Stimulated activated CD8-positive, alpha-beta memory T cell treated with anti-CD3 and anti-CD28 coated beads, Interleukin-12 subunit alpha, Interleukin-12 subunit beta, amount 100 ng/mL, for 24 hours (primary cell): ENCODE measurements around the gene MGLL.
"Not testable (repeated sequence)": the region's sequence is repeated elsewhere in the genome, so short reads cannot be mapped to it uniquely, and the experiment has no call there.

ENCODE experiments used
- DNase-seq: peaks from one replicate; pipeline ENCODE4 v3.0.0-alpha.2; 2020; ENCODE audit errors: extremely low read depth

Gene MGLL

DNA sequence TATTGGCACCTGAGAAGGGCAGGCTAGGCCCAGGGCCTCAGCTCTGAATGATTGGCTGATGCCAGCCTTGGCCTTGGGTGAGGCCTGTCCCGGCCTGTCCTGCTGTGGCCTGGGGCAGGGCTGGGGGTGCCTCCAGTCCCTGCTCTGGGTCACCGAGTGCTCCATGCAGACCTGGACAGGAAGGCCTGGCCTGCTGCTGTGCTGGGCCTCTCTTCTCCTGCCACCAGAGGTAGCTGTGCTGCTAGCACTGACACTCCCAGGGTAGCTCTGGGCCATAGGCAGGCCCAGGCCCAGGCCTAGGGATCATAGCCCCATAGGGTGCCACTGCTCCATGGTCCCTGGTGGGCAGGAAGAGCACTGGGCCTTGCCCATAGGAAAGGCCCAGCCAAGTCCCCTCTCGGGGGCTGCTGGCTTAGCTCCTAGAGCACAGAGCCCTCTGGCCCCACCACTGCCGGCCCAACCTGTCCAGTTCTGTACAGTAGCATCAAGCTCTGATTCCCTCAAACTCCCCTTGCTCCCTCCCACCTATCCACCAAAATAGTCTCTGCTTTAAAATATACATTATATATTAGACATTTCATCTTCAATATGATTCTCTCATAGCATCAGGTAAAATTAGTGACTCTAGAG, 131.4 kb downstream of the MGLL start:
- DNase-seq: no peak

DNA sequence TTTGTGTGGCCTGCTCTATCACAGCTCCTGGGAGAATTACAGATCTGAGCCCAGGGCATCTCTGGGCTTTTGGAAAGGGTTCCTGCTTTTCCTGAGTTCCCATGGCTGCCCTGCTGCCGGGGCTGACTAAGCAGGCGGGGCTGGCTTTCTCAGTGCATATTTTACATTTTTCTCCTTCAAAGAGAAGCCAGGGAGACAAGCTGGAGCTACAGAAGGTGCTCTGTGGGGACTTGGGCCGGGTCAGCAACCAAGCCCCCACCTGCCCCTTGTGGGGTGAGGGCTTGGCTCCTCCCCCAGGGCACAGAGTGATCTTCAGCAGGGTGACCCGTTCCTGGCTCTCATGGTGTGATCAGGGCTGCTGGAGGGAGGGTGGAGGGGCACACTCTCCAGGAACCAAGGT, 132.2 kb downstream of the MGLL start:
- no peak for DNase-seq

DNA sequence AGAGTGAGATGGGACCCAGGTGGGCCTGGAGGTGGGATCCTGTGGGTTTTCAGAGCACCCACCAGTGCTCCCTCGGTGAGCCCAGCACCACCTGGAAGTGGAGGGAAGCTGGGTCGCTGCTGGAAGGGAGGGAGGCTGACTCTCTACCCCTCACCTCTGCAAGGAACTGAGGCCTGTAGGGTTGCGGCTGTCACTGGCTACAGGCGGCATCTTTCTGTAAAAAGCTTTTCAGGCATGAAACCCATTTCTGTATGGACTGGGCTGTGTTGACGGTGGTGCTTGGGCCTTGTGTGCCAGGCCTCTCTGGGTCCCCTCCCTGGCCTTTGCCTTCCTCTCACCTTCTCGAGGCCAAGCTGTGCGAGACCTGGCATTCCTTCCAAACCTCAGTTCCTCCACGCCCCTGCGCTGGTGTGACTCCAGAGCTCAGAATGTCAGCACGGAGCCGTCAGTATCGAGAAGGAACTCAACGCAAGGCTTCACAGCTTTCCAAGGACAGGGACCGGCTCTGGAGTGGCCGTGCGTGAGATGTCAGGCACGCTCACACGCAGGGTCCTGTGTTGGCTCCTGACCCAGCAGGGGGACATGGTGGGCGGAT, 133.0 kb downstream of the MGLL start:
- no peak for DNase-seq

DNA sequence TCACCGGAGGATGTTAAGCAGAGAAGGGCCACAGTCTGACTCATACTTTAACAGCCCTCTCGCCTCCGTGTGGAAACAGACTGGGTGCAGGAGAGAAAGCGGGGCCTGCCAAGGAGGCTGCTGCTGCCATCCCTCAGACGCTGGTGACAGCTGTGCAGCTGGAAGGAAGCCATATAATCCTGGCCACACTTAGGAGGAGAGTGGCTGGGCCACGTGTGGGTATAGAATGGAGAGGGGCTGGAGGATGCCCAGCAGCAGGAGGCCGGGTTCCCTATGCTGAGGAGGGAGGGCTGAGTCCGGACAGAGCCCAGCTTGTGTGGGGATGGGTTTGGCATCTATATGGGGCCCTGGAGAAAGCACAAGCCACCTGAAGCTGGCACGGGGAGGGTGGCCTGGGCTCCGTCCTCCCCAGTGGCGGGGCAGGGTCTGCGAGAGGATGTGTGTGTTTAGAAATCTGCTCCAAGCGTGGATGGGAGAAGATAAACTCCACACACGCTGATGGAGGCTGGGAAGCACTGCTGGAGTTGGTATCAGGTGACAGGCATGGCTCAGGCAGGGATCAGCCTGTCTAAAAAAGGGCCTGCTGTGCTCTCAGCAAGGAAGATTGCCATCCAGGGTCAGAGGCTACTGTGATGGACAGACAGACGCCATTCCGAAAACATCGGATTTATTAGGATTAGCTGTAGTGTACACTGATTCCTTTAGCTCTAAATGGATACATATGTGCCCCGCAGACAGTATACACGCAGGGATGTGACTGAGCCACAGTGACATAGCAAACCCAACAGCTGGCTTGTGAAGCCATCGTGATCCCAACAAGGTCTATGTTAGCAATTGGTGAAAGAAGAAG, 133.7 kb downstream of the MGLL start:
- DNase-seq: no peak

DNA sequence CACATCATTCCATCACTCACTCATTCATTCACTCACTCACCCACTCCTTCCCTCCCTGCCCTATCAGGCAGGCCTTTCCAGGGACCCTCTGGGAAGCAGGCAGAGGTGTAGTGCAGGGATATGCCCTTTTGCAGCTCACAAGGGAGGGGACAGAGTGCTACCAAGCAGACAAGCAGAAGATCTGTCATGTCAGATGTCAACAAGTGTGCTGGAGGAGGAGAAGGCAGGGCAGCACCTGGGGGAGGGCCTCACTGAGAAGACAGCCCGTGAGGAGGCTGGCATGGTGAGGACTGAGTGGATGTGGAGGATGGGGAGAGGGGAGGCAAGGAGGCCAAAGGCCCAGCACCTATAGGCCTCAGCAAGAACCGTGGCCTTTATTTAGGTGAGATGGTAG, 134.3 kb downstream of the MGLL start:
- no peak for DNase-seq

DNA sequence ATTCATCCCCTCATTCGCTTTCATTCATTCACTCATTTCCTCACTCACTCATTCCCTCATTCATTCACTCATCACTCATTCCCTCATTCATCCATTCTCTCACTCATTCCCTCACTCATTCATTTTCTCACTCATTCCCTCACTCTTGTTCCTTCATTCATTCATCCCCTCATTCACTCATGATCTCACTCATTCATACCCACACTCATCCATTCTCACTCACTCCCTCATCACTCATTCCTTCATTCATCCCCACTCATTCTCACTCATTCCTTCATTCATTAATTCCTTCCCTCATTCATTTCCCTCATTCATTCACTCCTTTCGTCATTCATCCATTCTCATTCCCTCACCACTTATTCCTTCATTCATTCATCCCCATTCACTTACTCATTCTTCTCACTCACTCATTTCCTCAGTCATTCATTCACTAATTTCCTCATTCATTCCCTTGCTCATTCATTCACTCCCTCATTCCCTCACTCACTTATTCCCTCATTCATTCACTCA, 135.0 kb downstream of the MGLL start:
- no peak for DNase-seq

DNA sequence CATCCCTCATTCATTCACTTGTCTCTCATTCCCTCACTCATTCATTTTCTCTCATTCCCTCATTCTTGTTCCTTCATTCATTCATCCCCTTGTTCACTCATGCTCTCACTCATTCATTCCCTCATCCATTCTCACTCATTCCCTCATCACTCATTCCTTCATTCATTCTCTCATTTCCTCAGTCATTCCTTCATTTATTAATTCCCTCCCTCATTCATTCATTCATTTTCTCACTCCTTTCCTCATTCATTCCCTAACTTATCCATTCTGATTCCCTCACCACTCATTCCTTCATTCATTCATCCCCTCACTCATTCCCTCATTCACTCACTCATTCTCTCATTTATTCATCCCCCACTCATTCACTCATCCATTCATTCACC, 135.8 kb downstream of the MGLL start:
- no peak for DNase-seq

DNA sequence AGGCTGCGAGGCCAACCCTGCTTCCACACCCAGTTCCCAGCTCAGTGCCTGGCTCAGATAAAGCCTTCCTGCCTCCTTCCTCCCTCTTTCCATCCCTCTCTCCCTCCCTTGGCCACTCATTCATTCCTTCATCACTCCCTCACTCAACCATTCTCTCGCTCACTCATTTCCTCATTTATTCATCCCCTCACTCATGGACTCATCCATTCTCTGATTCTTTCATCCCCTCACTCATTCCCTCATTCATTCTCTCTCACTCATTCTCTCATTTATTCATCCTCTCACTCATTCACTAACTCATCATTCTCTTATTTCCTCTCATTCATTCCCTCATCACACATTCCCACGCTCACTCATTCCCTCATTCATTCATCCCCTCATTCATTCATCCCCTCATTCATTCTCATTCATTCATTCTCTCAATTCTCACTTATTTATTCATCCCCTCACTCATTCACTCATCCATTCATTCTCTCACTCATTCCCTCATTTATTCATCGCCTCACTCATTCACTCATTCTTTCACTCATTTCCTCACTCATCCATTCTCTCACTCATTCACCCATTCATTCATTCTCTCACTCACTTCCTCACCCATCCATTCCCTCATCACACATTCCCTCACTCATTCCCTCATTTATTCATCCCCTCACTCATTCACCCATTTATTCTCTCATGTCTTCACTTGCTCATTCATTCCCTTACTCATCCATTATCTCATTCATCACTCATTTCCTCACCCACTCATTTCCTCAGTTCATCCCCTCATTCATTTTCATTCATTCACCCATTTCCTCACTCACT, 136.4 kb downstream of the MGLL start:
- DNase-seq: no peak

DNA sequence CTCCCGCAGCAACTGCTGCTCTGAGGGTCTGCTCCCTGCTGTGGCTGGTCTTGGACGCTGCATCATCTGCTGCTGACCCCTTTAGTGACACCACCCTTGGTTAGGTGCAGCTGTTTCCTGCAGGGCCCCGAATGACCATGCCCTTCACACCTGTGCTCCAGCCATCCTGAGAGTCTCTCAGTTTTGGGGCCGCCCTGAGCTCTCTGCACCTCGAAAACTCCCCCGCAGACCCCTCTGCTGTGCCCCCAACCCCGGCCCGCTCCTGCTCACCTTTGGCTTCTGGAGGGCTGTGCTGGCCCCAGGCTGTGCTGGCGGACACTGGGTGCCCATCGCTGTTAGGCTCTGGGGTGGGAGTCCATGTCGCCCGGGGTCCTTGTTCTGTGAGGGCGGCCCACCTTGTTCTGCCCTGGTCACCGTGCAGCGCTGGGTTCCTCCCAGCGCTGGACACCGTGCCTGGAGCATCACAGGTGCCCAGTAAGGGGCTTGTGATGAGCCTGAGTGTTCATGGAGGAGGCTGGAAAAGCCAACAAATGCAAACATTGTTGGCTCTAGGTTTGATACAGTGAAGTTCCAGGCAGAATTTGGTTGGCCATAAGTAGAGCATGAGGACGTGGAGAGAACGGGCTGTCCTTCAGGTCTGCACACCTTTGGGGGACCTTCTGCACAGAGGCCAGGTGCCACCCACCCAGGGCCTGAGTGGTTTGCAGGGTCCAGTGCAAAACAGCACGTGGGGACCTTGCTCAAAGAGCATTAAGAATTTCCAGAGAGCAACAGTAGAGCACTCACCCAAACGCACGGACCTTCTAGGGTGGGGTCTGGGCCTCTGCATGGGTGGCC, 137.2 kb downstream of the MGLL start:
- DNase-seq: no peak

DNA sequence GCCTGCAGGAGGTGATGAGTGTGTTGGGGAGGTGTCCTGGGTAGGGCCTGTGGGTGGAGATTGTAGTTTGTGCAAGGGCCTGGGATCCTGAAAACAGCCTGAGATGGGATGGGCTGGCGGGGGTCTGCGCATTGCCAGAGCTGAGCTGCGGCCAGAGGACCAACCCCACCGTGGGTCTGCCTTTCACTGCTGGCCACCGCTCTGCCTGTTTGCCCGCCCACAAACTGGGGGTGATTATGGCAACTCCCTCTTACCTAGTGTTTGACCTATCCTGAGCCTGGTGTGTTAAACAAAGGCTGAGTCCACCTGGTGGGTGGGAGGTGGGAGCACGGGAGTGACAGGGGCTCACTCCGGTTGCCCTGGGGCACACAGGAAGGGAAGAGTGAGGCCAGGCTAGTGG, 139.8 kb downstream of the MGLL start:
- DNase-seq: no peak

DNA sequence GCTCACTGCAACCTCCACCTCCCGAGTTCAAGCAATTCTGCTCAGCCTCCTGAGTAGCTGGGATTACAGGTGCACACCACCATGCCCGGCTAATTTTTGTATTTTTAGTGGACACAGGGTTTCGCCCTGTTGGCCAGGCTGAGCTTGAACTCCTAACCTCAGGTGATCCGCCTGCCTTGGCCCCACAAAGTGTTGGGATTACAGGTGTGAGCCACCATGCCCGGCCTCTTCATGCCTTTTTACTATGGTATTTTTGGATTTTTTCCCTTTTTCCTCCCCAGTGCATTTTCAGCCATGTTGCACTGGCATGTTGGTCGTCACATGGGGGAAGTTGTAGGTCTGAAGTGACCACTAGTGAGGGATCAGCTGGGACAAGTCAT, 140.2 kb downstream of the MGLL start:
- DNase-seq: not testable (repeated sequence)

DNA sequence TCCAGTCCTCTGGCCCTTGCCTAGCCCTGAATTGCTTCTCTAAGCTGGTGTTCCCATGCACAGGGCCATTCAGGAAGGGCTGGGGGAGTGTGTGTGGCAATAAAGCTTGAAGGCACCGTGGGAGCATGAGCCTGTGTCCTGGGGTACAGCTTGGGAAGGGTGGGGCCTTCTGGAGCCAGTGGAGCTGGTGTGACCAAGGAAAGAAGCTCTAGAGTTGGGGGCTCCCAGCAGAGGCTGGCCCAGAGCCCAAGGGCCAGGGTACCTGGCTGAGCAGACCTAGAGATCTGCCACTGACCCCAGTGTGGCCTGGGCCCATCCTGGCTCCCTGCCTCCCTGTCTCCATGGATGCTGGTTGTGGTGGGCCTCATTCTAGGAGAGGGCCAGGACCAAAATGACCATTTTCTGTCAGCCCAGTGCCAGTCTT, 141.5 kb downstream of the MGLL start:
- no peak for DNase-seq

DNA sequence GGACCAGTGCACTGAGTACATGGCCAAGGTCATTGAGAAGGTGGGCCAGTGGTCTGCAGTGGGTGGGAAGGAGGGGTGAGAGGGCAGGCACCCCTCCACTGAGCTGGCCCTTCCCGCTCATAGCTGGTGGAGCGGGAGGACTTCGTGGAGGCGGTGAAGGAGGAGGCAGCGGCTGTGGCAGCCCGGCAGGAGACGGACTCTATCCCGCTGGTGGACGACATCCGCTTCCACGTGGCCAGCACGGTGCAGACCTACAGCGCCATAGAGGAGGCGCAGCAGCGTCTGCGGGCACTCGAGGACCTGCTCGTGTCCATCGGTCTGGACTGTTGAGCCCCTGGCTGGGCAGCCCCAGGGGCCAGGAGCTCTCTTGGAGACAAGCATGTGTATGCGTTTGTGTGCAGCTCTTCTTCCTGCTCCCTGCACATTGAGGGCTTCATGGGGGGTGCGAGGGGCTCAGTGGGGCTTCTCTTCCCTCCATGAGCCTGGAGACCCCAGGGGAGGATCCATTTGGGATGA, 142.1 kb downstream of the MGLL start:
- no peak for DNase-seq

DNA sequence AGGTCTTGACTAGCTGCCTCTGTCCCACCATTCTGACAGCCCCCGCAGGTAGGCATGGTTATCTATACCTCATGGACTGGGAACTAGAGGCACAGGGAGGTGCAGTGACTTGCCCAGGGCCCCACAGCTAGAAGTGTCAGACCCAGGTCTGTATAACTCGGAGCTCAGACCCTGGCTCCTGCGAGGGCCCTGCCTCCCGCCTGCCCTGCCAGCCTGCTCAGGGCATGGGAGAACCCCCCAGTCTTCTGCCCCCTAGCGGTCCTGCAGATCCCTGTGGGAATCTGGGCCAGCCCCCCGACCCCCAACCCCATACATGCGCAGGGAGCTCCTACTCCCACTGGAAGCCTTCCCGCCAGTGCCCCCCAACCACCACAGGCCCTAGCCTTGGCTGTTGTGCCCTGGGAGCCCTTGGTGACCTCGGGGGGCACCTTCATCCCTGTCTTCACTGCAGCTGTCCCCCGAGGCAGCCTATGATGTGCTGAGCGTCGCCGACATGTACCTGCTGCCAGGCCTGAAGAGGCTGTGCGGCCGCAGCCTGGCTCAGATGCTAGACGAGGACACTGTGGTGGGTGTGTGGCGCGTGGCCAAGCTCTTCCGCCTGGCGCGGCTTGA, 142.7 kb downstream of the MGLL start:
- no peak for DNase-seq

DNA sequence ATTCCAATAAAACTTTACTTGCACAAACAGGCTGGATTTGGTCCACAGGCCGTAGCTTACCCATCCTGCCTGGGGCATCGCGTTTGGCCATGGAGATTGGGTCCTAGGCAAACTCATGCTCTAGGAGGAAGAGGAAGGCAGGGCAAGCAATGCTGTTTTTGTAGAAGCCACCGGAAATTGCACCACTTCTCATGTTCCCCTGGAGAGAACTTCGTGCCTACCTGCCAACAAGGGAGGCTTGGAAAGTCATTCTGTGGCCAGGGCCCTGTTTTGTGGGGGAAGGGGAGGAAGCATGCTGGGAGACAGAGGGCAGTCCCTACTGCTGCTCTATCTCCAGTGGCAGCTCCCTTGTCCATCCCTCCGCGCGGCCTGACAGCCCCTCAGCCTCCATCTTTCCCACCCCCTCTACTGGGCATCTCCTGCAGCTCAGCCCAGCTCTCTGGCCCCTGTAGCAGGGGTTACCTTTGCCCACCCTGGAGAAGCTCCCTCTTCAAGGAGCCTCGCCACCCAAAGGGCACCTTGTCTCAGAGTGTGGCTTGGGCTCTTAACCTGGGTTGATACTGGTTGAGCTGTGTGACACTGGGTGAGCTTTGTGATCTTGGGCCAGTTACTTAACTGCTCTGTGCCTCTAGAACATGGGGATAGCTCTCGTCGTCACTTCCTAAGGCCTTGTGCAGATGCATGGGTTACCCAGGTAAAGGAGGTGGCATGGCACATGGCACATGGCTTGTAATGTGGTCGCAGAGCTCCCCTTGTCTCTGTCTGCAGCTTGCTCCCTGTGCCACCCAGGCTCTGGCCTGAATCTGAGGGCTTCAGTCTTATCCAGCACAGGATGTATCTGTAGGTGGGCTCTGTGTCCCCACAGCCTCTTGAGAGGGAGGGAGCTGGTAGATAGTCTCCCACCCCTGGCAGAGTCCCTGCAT, 143.4 kb downstream of the MGLL start:
- no peak for DNase-seq

DNA sequence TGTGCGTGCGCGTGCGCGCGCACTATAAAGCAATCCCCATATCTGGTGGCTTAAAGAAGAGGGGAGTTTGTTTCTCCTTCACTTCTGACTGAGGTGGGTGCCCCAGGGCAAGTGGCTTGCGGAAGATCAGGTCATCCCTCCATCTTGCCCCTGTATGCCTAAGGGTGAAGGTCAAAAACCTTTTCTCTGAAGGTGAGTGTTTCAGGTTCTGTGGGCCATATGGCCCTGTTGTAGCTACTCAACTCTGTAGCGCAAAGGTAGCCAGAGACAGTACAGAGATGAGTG, 144.1 kb downstream of the MGLL start:
- DNase-seq: no peak

DNA sequence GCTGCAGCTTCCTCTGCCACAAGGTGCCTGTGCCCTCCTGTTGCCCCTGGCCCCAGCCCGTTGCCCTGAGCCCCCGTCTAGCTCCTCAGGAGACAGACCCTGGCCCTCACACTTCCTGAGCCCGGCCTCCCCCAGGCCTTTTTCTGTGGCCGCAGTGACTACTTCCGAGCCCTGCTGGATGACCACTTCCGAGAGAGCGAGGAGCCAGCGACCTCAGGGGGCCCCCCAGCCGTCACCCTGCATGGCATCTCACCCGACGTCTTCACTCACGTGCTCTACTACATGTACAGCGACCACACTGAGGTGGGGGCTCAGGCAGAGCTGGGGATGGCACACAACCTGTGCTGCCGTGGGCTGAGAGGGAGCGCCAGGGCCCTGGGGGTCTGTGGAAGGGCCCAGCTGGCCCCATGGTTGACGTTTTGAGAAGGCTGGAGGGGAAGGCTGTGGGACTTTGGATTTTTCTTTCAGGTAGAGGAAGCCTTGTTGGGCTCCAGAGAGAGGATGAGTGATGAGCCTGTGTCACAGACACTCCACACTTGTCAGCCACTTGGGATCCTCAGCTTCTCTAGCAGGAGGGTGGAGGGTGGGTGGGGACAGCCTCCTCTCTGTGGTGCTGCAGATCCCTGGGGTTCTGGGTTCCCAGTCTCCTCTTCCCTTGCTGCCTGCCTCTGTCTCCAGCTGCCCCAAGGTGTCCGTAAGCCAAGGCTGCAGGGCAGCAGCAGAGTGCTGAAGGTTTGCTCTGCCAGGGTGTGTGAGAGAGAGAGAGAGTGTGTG, 144.6 kb downstream of the MGLL start:
- DNase-seq: no peak

DNA sequence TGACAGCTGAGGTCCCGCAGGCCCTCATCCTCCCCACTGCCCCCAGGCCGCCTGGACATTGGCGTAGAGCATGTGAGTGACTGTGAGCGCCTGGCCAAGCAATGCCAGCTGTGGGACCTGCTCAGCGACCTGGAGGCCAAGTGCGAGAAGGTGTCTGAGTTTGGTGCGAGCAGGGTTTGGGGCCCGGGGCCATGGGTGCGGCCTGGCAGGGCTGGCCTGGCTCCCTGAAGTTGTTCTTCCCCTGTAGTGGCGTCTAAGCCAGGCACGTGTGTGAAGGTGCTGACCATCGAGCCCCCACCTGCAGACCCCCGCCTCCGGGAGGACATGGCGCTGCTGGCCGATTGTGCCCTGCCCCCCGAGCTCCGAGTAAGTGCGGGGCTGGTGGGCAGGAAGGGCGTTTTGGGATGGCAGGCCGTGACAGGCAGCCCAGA, 145.4 kb downstream of the MGLL start:
- DNase-seq: no peak

DNA sequence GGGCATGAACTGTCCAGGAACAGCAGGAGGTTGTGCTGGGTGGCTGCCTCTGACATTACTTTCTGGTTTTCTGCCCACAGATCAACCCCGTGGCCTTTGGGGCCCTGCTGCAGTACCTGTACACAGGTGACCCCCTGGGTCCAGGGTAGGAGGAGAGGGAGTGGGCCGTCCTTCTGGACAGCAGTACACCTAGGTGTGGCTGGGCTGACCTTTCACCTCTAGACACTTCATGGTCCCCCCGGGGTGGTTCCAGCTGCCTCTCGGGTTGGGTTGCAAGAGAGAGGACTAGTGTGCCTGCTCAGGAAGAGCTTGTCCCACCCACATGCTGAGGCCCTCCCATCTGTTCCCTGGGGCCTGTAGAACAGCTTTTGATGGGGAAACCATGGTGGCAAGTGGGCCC, 145.9 kb downstream of the MGLL start:
- no peak for DNase-seq
